HG02763 (cell line): Measurements from ENCODE around the gene RFFL.
"Not testable (repeated sequence)": the region's sequence is repeated elsewhere in the genome, so short reads cannot be mapped to it uniquely, and the experiment has no call there.

Experiments used
- ATAC-seq: cut with Tn5 transposase; IDR thresholded peaks from one replicate; pipeline ENCODE4 v1.9.1; 2021; ENCODE audit warnings: mild to moderate bottlenecking, moderate library complexity; ENCODE audit not compliant: unreplicated experiment

The RFFL gene

DNA sequence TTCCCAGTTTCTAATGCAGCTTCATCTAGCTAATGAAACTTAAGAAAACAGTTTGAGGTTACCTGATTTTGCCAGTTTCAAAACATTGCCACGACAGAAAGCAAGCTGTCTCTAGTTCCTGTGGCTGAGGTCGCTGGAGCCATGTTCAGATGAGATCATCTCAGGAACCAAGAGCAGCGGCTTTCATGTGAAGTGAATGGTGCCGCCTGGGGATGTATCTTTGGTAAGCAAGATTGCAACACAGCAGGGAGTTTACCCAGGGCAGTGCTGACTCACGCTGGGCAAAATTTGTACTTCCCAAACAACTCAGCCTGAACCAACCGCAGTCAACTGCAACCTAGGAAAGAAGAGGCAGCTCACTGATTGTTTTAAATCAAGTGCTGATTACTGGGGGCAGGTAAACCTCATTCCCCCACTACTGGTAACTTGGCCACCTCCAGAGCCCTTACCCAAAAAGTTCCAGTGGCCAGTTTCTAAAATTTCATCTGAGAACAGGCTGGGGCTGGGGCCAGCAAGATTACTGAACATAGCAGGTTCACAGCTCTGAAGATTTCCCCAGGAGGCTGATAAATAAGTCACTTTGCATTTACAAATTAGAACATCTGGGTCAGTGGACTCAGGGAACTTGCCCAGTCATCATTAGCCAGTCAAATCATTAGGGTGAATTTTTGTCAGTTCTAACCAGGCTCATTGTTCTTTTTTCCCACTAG lies at the start of gene RFFL:
TSS of gene RFFL (minus strand) at position 194 of the 710 bp plus-strand sequence. CDS start 37,154 bp downstream, outside the sequence.
- peak; percentile 82 for ATAC-seq

DNA sequence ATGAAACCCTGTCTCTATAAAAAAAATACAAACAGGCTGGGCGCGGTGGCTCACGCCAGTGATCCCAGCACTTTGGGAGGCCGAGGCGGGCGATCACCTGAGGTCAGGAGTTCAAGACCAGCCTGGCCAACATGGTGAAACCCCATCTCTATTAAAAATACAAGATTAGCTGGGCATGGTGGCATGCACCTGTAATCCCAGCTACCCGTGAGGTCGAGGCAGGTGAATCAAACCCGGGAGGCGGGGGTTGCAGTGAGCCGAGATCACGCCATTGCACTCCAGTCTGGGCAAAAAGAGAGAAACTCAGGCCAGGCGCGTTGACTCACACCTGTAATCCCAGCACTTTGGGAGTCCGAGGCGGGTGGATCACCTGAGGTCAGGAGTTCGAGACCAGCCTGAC lies 47.3 kb upstream of the RFFL start:
- ATAC-seq = not testable (repeated sequence)

GRCh38 chr17:35104844-35105450 lies 41.4 kb upstream of the RFFL start:
- ATAC-seq = no peak

DNA sequence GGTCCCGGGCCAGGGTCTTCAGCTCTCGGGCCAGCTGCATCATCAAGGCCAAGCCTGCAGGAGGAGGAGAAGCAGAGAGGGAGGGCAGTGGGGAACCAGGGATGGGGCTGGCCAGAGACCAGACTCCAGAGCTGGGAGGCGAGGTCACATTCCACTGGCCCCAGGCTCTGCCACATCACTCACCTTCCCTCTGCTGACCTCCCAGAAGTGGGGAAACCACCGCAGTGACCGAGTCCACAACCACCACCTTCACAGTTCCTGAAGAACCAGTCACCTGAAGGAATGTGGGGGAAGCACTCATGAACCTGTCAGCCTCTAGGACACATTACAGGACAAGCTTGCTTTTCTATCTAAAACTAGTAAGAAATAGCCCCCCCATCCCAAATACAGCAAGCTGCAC lies 39.8 kb upstream of the RFFL start:
- ATAC-seq = no peak

- ATAC-seq = no peak
Observed at GRCh38 chr17:35101725-35102124, 38.2 kb upstream of the RFFL start.

- no peak for ATAC-seq
Observed at GRCh38 chr17:35101036-35101435, 37.5 kb upstream of the RFFL start.

DNA sequence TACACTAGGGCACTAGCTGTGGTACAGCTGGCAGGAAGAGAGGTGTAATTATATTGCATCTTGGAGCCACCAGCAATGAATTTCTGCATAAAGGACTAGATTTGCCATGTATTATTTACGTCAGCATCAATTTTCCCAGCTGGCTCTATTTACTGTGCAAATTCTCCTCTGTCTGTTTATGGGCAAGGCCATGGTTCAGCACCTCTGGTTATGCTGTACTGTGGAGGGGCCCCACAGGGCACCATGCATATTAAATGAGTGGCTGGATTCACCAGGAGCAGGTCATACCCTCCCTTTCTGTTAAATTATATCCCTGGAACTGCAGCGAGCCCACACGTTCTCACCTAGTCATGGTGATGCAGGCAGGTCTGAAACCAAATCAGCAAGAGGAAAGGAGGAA lies 36.4 kb upstream of the RFFL start:
- no peak for ATAC-seq

DNA sequence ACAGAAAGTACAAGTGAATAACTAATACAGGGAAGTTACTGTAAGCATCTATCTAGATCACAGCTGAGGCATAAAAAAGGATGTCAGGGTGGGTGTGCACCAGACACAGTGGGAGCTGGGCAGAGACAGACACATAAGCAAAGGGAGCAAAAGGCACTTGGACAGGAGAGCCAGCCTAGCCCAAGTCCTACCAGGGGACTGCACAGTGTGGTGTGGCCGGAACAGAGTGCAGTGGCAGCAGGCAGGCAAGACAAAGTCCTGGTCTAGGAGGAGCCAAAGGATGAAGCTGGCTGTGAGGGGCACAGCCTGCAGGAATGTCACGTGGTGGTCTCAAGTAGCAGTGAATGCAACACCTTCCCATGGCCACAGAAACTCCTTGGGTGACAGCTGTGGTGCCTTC lies 34.3 kb upstream of the RFFL start:
- no peak for ATAC-seq

DNA sequence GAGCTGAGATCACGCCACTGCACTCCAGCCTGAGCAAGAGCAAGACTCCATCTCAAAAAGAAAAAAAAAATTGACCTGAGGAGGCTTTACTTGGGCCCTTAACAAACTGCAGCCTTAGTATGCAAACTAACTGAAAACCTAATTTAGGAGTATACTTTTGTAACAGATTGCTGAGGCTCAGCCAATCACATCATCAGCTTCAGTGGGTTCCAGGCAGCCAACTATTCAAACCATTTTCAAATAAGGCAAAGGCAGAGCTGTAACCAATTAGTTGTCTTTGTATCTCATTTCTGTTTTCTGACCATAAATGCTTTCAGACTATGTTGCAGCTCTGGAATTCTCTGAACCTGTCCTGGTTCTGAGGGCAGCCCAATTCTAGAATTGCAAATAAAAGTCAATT lies 32.2 kb upstream of the RFFL start:
- ATAC-seq = no peak

DNA sequence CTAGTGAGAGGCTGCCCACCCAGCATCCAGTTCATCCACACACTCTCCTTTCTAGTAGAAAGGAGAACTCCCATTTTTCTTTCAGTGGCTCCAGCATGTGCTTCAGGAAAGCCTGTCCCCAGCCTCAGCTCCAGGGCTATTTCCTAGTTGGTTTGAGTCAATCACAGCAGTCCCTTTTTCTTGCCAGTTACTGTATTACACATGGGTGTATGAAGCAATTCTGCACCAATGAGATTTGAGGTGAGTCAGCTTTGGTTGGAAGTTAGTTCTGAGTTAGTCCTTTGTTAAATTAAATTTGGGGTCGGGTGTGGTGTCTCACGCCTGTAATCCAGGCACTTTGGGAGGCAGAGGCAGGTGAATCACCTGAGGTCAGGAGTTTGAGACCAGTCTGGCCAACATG lies 31.4 kb upstream of the RFFL start:
- ATAC-seq = no peak

DNA sequence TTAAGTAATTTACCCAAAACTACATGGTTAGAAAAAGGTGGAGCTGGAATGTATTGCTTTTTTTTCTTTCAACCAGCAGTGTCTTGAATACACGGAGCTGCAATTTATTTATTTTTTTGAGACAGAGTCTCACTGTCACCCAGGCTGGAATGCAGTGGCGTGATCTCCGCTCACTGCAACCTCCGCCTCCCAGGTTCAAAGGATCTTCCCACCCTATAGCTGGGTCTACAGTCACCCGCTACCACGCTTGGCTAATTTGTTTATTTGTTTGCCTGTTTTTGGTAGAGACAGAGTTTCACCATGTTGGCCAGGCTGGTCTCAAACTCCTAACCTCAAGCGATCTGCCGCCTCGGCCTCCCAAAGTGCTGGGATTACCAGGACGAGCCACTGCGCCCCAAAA lies 27.2 kb upstream of the RFFL start:
- not testable (repeated sequence) for ATAC-seq

- ATAC-seq = peak; percentile 7
Observed at GRCh38 chr17:35089586-35090296, 26.2 kb upstream of the RFFL start.

DNA sequence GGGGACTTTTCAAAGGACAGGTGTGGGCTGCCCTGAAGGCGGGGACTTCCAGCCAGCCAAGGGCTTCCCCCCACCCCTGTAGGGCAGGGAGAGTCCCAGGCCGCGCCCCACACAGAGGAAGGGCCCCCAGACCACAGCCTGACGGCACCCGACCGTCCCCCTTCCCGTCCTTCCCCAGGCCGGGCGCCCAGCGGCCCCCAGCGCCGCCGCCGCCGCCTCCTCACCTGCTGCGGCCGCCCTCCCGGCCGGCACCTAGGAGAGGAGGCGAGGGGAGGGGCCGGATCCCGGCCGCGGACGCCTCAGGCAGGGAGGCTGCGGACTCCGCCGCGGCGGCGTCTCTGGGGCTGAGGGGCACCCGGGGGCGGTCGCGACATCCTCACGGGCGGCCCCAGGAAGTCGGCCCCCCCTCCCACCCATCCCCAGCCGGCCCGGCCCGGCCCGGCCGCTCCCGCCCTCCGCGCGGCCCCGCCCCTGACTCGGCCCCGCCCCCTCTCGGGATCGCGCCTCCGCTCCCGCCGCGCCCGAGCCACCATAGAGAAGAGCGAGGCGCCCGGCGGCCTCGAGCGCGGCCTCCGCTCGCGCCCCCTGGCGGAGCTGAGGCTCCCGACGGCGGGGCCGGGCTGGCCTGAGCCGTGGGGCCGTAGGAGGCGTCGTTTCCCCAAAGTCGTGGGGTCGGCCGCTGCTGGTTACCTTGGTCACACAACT lies 25.5 kb upstream of the RFFL start:
- peak; percentile 72 for ATAC-seq

DNA sequence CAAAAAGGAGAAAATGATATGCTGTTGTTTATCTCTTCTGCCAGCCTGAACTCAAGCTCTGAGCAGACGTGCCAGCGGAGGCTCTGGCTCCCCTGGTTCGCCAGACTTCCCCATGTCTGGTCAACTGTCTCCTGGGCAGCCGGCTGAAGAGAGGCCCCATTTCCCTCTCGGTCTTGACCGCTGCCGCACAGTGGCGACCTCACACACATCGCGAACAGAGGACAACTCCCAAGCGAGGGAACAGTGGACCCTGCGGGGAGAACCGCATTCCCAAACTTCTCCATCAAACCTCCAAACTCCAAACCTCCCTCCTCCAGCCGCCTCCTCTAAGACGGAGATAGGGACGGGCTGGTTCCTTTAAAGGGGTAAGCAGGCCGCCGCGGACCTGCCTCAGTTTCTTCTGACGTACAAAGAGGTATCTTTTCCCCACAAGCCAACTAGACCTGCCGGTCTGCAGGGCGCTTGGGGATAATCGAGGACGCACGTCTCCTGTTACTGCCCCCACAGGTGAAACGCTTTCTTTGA lies 24.9 kb upstream of the RFFL start:
- no peak for ATAC-seq

- ATAC-seq = no peak
Observed at GRCh38 chr17:35087731-35088355, 24.3 kb upstream of the RFFL start.

DNA sequence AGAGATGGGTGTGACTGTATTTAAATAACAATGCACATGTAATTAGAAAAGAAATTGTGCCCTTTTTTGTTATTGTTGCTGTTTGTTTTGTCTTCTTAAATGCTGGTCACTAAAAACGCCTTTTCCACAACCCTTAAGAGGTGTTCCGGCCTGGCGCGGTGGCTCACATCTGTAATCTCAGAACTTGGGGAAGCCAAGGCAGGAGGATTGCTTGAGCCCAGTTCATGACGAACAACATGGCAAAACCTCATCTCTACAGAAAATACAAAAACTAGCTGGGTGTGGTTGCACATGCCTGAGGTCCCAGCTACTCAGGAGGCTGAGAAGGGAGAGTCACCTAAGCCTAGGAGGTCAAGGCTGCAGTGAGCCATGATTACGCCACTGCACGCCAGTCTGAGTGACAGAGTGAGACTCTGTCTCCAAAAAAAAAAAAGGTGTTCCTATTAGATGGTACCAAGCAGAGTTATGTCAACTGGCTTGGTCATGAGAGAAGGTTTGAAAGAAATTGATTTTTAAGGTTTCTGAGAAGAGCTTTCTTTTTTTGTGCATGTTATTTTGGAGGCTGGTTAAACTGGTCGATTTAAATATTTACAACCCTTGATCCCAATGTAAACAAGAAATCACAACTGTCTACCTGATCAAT lies 23.5 kb upstream of the RFFL start:
- ATAC-seq = no peak

- ATAC-seq = no peak
Observed at GRCh38 chr17:35086164-35086563, 22.7 kb upstream of the RFFL start.

- no peak for ATAC-seq
Observed at GRCh38 chr17:35084987-35085386, 21.5 kb upstream of the RFFL start.

DNA sequence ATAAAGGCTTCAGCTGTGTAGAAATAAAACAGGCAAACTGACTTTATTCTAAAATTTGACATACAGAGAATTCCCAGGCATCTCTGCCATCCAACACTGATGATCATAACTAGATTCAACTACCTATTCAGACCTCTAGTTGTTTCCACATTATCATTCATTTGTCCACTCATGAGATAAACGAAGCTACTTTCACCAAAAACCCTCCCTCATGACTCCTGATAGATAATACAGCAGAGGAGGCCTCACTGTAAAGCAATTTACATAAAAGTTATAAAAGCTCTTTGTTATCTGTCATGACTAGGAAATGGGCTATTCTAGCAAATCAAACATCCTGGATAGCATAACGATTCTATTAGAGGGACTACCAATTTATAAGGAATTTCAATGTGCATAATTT lies 19.6 kb upstream of the RFFL start:
- no peak for ATAC-seq

- ATAC-seq = no peak
Observed at GRCh38 chr17:35082073-35082657, 18.7 kb upstream of the RFFL start.
